Muscle of leg (tissue), 16 donors: Measurements from ENCODE around the gene MLN. TPM values are rescaled to one million over a fixed set of nuclear protein-coding genes. Genes with fewer than 3 reads are reported as not detected.

Source experiments
- DNase-seq: peaks from one replicate; pipeline ENCODE4 v3.0.0; 2013
- H3K27ac ChIP-seq: one replicate; pipeline ENCODE4 v1.5.1; 2013; ENCODE audit warnings: mild to moderate bottlenecking, low read length, control low read depth
- H3K27me3 ChIP-seq: one replicate; pipeline ENCODE4 v1.6.1; 2013; ENCODE audit warnings: low read length; ENCODE audit not compliant: control insufficient read depth, insufficient read depth
- H3K36me3 ChIP-seq: one replicate; pipeline ENCODE4 v1.6.1; 2013; ENCODE audit warnings: low read length; ENCODE audit not compliant: control insufficient read depth, insufficient read depth
- H3K4me1 ChIP-seq: one replicate; pipeline ENCODE4 v1.6.1; 2013; ENCODE audit warnings: low read length; ENCODE audit not compliant: control insufficient read depth, insufficient read depth
- H3K4me3 ChIP-seq: one replicate; pipeline ENCODE4 v1.5.1; 2013; ENCODE audit warnings: low read length, control low read depth
- H3K9me3 ChIP-seq: replicated peaks from 2 replicates; pipeline ENCODE4 v1.6.1; 2013; ENCODE audit warnings: low read depth, low read length; ENCODE audit not compliant: control insufficient read depth
- WGBS: methylation state at CpG from one replicate; pipeline ENCODE4 v1.1.5; 2013; ENCODE audit warnings: missing lambda C conversion rate; ENCODE audit not compliant: insufficient coverage; 5-methylcytosine and 5-hydroxymethylcytosine counted together
- long read RNA-seq, 11 donors: transcript quantifications; one replicate each; lab custom pipeline, GENCODE V29; 2026
- polyA plus RNA-seq, 8 donors: library from polyadenylated mRNA; unstranded; fragments of 120-200 nt; gene quantifications; one replicate each; pipeline versions ENCODE4 v1.2.1 to v1.2.3, GENCODE V29; 2013; ENCODE audit warnings: inconsistent platforms in 1 of 8, low replicate concordance in 1 of 8; ENCODE audit not compliant: insufficient read length in 8 of 8, insufficient read depth in 1 of 8
- total RNA-seq: library from RNA; stranded (reverse); fragments of 120-200 nt; gene quantifications from one replicate; pipeline ENCODE4 v1.2.4, GENCODE V29; 2013

Gene MLN, protein sequence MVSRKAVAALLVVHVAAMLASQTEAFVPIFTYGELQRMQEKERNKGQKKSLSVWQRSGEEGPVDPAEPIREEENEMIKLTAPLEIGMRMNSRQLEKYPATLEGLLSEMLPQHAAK
- not detected for total RNA-seq
- polyA plus RNA-seq: 1 to 10 TPM in 2 of 8 donors, not detected in 6; 1.2 to 4.9 TPM
- long read RNA-seq, donor 1: 0 reads
- long read RNA-seq, donor 2: 0 reads
- long read RNA-seq, donor 3: 0 reads
- long read RNA-seq, donor 4: 0 reads
- long read RNA-seq, donor 5: 0 reads
- long read RNA-seq, donor 6: 0 reads
- long read RNA-seq, donor 7: 0 reads
- long read RNA-seq, donor 8: 0 reads
- long read RNA-seq, donor 9: 0 reads
- long read RNA-seq, donor 10: 0 reads
- long read RNA-seq, donor 11: 0 reads

DNA sequence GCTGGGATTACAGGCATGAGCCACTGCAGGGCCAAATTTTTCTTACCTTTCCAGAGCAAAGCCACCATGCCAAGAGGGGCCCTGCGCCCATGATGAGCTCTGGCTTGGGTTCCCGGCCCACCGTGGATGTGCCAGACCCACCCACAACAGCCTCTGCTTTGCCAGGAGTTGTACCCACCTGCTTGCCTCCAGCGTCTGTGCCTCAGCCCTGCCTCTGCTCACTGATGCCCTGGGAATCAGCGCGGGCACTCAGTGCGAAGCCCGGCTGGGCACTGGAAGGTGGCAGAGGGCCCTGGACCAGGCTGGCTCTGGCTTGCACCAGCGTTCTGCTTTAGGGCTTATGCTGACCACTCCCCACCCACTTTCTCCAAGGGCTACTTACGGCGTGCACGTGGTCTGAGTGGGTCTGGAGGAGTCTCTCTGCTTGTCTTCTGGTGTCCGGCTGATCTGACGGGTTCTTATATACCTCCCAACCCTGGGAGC is at the start of gene MLN:
Gene MLN, minus strand, starts transcription at position 433 of the 483 bp plus-strand sequence. CDS start 2,840 bp downstream, outside the sequence.
- Histone ChIP-seq H3K27me3 (peaks cover 14% of the 10 kb centered on the region), H3K4me3 (no peak within 1 kb of the TSS)
- WGBS: 74% methylated on average over 11 of the region's 14 CpGs

DNA sequence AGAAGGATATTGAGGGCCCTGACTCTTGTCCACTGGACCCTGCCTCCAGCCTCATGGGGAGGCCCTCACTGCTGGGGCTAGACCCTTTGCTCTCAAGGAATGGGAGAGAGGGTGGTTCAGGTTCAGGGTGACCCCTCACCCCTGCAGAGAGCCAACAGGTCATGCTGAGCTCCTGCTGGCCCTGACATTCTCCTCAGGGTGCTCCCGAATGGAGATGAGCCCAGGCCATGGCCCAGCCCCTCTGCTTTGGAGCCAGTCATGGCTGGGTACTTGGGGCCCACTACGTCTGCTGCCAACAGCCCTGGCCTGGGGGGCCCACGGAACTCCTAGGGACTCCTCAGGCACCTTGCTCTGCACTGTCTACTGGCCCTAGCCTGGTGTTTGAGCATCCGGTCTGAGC is 49.2 kb upstream of the MLN start:
- DNase-seq: no peak
- Histone ChIP-seq H3K9me3 (no peaks in the 10 kb centered on the region), H3K27ac (no peak overlapping the region), H3K27me3 (peaks cover 34% of the 10 kb centered on the region), H3K4me1 (peaks cover 24% of the 10 kb centered on the region), H3K4me3 (no peak overlapping the region), H3K36me3 (no peaks in the 10 kb centered on the region)
- 78% methylated on average over 3 of the region's 4 CpGs for WGBS

More for the DNA sequence above, at the start of gene MLN:
- Histone ChIP-seq H3K36me3 (no peaks in the 10 kb centered on the region), H3K4me1 (peaks cover 31% of the 10 kb centered on the region), H3K9me3 (no peaks in the 10 kb centered on the region), H3K27ac (no peak within 1 kb of the TSS)
- no peak for DNase-seq

DNA sequence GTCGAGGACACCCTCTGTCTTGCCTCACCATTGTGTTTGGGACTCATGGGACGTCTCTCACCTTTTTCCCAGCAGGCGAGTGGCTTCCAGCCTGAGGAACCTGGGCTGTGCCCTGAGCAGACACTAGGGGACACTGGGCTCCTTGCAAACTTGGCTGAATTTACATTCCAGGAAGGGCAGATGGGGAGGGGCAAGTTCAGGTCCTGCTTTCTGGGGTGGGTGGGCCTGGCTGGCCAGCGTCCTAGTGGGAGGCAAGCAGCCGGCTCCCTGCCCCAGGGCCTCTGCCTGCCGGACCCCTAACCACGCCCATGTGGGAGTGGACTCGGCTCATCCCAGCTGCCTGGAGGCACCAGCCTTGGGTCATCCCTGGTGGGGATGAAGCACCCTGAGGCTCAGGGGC is 48.2 kb upstream of the MLN start:
- peaks cover 32% of the 10 kb centered on the region for H3K27me3 ChIP-seq
- no peaks in the 10 kb centered on the region for H3K36me3 ChIP-seq
- no peak overlapping the region for H3K27ac ChIP-seq
- no peaks in the 10 kb centered on the region for H3K9me3 ChIP-seq
- WGBS: 15% methylated on average over 8 of the region's 8 CpGs
- peaks cover 14% of the 10 kb centered on the region for H3K4me1 ChIP-seq
- DNase-seq: no peak
- H3K4me3 ChIP-seq: no peak overlapping the region

DNA sequence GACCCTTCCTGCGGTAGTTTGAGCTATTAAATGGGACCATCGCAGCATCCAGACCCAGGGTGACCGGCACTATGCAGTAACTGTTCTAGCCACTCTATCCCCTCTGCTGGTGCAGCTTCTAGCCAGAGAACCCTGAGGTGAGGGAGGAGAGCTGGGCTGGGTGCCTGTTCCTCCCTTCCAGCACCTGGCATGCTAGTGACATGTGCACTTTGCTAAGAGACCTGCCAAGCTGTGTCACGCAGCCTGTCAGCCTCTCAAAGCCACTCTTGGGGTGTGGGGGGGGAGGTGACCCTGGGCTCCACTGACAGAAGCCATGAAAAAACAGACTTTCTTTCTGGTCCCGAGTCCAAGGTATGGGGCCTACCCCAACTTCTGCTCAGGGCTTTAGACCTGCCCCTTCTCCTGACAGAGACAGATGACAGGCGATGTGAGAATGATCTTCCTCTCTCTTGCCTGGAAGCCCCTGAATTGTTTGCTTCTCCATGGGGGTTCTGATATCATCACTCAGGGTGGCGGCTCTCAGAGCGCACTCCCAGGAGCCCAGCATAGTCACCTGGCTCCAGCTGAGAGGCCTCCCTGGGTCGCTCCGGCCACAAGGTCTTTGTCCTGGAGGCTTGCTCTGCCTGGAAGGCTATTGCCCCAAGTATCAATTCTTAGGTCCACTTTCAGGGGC is 47.2 kb upstream of the MLN start:
- H3K27me3 ChIP-seq: peaks cover 30% of the 10 kb centered on the region
- H3K27ac ChIP-seq: no peak overlapping the region
- H3K36me3 ChIP-seq: no peaks in the 10 kb centered on the region
- WGBS: 81% methylated on average over 7 of the region's 10 CpGs
- peaks cover 12% of the 10 kb centered on the region for H3K4me1 ChIP-seq
- no peak for DNase-seq
- no peaks in the 10 kb centered on the region for H3K9me3 ChIP-seq
- H3K4me3 ChIP-seq: no peak overlapping the region

DNA sequence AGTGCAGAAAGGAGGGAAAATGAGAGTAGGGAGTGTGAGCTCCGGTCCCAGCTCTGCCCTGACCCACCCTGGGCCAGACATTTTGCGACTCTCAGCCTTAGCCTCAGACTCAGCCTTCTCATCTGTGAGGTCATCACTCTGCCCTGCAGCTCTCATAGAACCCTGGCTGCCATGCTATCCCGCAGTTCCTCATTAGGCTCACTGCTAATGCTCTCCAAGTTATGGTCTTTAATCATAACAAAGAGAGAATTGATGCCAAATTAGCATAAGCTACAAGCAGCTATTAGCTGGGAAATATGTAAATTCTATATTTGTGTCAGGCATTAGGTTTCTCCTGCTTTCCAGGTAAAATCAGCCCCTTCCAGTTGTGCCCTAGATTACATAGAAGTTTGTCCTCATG is 46.5 kb upstream of the MLN start:
- Histone ChIP-seq H3K9me3 (no peaks in the 10 kb centered on the region), H3K27ac (no peak overlapping the region), H3K4me3 (no peak overlapping the region), H3K4me1 (peaks cover 12% of the 10 kb centered on the region), H3K36me3 (no peaks in the 10 kb centered on the region), H3K27me3 (peaks cover 25% of the 10 kb centered on the region)
- DNase-seq: no peak
- no CpG with 5 or more reads among the region's 3 CpGs for WGBS

DNA sequence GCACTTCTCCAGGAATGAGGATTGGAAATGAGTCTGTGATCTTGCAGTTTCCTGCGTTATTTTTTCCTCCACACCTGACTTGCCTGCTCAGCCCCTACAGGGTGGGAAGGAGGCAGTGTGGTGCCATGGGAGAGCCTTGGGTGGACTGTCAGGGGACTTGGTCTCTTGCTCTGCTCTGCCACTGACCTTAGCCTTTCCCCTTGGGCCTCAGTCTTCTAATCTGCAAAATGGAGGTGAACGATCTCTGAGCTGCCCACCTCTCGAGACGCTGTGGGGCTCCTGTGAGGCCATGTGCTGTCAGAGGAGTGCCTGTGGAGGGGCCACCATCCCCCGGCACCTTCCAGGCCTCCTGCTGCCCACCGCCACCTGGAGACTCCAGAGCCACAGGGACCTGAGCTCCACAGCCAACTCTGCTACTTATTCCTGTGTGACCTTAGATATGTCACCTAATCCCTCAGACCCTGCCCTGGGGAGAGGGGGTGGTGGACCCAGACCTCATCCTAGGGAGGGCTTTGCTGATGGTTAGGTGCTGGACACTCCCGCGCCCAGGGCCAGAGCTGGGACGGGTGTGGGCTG is 45.8 kb upstream of the MLN start:
- Histone ChIP-seq H3K4me1 (peaks cover 5% of the 10 kb centered on the region), H3K36me3 (no peaks in the 10 kb centered on the region), H3K27me3 (peaks cover 19% of the 10 kb centered on the region), H3K4me3 (no peak overlapping the region), H3K9me3 (no peaks in the 10 kb centered on the region), H3K27ac (no peak overlapping the region)
- DNase-seq: no peak
- WGBS: 89% methylated on average over 6 of the region's 9 CpGs

DNA sequence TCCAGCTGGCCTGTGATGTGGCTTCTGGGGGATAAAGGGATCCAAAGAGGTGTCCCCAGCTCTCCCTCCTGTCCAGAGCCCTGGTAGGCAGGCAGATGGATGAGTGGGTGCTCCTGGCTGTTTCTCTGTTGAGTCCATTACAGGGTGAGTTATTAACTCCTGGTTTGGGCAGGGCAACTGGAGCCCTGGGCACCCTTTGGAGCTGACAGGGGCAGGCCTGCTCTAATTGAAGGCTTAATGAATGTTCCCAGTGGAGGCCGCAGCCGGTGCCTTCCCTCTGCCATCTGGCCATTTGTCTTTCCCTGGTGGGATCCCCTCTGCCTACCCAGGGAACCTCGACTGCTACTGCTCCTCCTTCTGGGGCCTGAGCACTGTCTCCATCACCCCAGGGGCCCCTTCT is 44.7 kb upstream of the MLN start:
- Histone ChIP-seq H3K9me3 (no peaks in the 10 kb centered on the region), H3K27me3 (peaks cover 15% of the 10 kb centered on the region), H3K4me1 (no peaks in the 10 kb centered on the region), H3K36me3 (no peaks in the 10 kb centered on the region), H3K4me3 (no peak overlapping the region), H3K27ac (no peak overlapping the region)
- 28% methylated on average over 3 of the region's 3 CpGs for WGBS
- no peak for DNase-seq

DNA sequence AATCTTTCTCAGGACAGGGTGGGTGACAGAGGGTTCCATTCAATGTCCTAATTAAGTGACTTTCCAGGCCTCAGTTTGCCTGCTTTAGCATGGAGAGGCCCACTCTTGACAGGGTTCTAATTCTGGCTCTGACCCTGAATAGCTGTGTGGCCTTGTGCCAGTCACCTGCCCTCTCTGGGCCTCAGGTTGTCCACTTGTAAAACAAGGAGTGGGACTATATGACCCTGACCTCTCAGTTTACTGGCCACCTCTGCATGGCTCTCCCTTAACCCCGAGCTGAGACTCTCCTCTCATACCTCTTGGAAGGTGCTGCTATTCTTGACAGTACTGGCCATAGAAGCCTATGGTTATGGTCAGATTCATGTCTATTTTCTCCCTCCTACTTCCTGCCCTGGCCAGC is 44.1 kb upstream of the MLN start:
- Histone ChIP-seq H3K27me3 (peaks cover 15% of the 10 kb centered on the region), H3K27ac (no peak overlapping the region), H3K9me3 (no peaks in the 10 kb centered on the region), H3K4me3 (no peak overlapping the region), H3K4me1 (no peaks in the 10 kb centered on the region), H3K36me3 (no peaks in the 10 kb centered on the region)
- WGBS: 67% methylated on average over 1 of the region's 1 CpG
- DNase-seq: no peak

DNA sequence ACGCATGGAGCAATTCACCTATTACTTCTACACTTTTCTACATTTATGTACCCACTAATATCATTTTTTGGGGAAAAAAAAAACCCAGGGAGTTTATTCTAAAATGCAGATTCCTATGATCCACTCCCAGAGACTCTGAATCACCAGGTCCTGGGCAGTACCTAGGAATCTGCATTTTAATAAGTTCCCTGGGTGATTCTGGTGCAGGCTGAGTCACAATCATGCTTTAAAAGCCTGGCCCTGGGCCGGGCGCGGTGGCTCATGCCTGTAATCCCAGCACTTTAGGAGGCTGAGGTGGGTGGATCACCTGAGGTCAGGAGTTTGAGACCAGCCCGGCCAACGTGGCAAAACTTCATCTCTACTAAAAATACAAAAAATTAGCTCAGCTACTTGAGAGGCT is 43.3 kb upstream of the MLN start:
- WGBS: no CpG with 5 or more reads among the region's 6 CpGs
- Histone ChIP-seq H3K27me3 (peaks cover 13% of the 10 kb centered on the region), H3K36me3 (no peaks in the 10 kb centered on the region), H3K4me3 (no peak overlapping the region), H3K4me1 (no peaks in the 10 kb centered on the region), H3K9me3 (no peaks in the 10 kb centered on the region), H3K27ac (no peak overlapping the region)
- no peak for DNase-seq

DNA sequence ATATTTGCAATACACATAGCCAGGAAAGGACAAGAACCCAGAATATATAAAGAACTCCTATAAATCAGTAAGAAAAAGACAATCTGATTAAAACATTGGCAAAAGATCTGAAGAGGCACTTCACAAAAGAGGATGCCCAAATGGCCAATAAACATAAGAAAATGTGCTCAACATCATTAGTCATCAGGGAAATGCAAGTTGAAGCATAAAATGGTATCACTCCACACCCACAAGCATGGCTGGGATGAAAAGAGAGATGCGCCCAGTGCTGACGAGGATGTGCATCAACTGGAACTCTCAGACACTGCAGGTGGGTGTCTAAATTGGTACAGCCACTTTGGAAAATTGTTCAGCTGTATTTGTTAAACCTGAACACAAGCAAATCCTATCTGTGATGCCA is 42.4 kb upstream of the MLN start:
- no peaks in the 10 kb centered on the region for H3K36me3 ChIP-seq
- WGBS: no CpG with 5 or more reads among the region's 2 CpGs
- H3K27me3 ChIP-seq: peaks cover 13% of the 10 kb centered on the region
- no peak overlapping the region for H3K4me3 ChIP-seq
- no peak overlapping the region for H3K27ac ChIP-seq
- no peaks in the 10 kb centered on the region for H3K9me3 ChIP-seq
- no peak for DNase-seq
- no peaks in the 10 kb centered on the region for H3K4me1 ChIP-seq
